ENCODE data around the gene MBD3L5. TPM values are rescaled to one million over a fixed set of nuclear protein-coding genes. Genes with fewer than 3 reads are reported as not detected.

MBD3L5 gene
- total and polyA plus RNA-seq, 9 of the 15 experiments (the other 6 are each of a cell fraction or from before 2014, with no cell fraction given), result not detected

- FAIRE-seq (peak; percentile 86), ATAC-seq (peak; percentile 100), DNase-seq (ENCODE audit: extremely low read depth in 1 of 4, low spot score in 3 of 4) (peak; percentile 94 to 98 (median 96))
- ChIA-PET POLR2A (interaction anchor here (0.6 to 1.7 kb wide), 4 partner anchors 9 to 452 kb away, joined by 3 to 7 read pairs (median 6); no protein-coding TSS in a partner anchor), CTCF (ENCODE audit: low intra/inter-chr PET ratio) (interaction anchor here (0.6 kb wide), 1 partner anchor 56 kb away, joined by 3 read pairs; no protein-coding TSS in a partner anchor)
- intact Hi-C loops (cut with micrococcal nuclease), result no loop called here
- peak within 1 kb of the TSS; percentile 88 to 92 for H3K9ac ChIP-seq (ENCODE audit: insufficient read depth in 1 of 2, low read depth in 2 of 2, low read length in 2 of 2)
- peaks cover 13% of the 10 kb centered on the region for H3K79me2 ChIP-seq (ENCODE audit: control insufficient read depth, insufficient read depth, low read length)
- H3K36me3 ChIP-seq (ENCODE audit: control insufficient read depth, insufficient read depth, low read length), result peaks cover 29% of the 10 kb centered on the region
- 2% methylated on average over 50 of the region's 56 CpGs for whole genome bisulfite sequencing (ENCODE audit: insufficient coverage, low coverage, missing lambda C conversion rate)
- H3K9me1 ChIP-seq (ENCODE audit: control insufficient read depth, insufficient read depth, low read length), result no peaks in the 10 kb centered on the region
- no peaks in the 10 kb centered on the region for H3K9me3 ChIP-seq (replicated peaks; ENCODE audit: control insufficient read depth, insufficient read depth, low read depth, low read length)
- H3K27me3 ChIP-seq (ENCODE audit: control insufficient read depth in 2 of 2, insufficient read depth in 2 of 2, low read length in 2 of 2), result no peaks in the 10 kb centered on the region
- H3K4me3 ChIP-seq, result peak within 1 kb of the TSS; percentile 98
- H2AFZ ChIP-seq (ENCODE audit: low read depth, low read length), result peak within 1 kb of the TSS; percentile 100
- H3K27ac ChIP-seq (ENCODE audit: extremely low read depth, low read depth, low read length), result peak within 1 kb of the TSS; percentile 92
- peak within 1 kb of the TSS; percentile 92 for H3K4me2 ChIP-seq (ENCODE audit: insufficient read depth, low read length)
- no TSS peak for BruUV-seq (replicated peaks)
- no peaks in the 10 kb centered on the region for H4K20me1 ChIP-seq (replicated peaks; ENCODE audit: control insufficient read depth, insufficient read depth, low read length)
- H3K4me1 ChIP-seq (replicated peaks in 1 of 2; ENCODE audit: control insufficient read depth in 2 of 2, insufficient read depth in 2 of 2, low read length in 2 of 2), result peaks cover 3 to 8% of the 10 kb centered on the region in 2 experiments; a peak in 2 of 5 replicates
- in situ Hi-C loops (cut with MboI), result loop anchor here (5.0 kb wide), 1 partner anchor 42 kb away; no protein-coding TSS in a partner anchor
- TF ChIP-seq RREB1 (CRISPR knock-in tag; IDR thresholded peaks at IDR 0.05) (0 out of 2 replicates have a peak, but pooled peaks have one; percentile 28), PHF20 (IDR thresholded peaks at IDR 0.05; ENCODE audit: partially characterized antibody) (peak; percentile 91), USF1 (CRISPR knock-in tag; IDR thresholded peaks at IDR 0.05) (no peak), PYGO2 (tag; IDR thresholded peaks at IDR 0.05) (no peak), NR1H2 (CRISPR knock-in tag; IDR thresholded peaks at IDR 0.05) (no peak), SRSF1 (IDR thresholded peaks at IDR 0.05; ENCODE audit: low read depth, low read length) (no peak), ZNF253 (CRISPR knock-in tag; conservative IDR thresholded peaks at IDR 0.05) (no peak), SP1 (CRISPR knock-in tag; IDR thresholded peaks at IDR 0.05) (peak; percentile 78; the same call in 1 of the 2 replicates), FIP1L1 (IDR thresholded peaks at IDR 0.05; ENCODE audit: low read depth, low read length, poor library complexity, severe bottlenecking) (peak; percentile 30), RBM25 (IDR thresholded peaks at IDR 0.05; ENCODE audit: low read depth, low read length, severe bottlenecking) (no peak), MTF1 (CRISPR knock-in tag; IDR thresholded peaks at IDR 0.05; ENCODE audit: borderline replicate concordance) (no peak), FOSL1 (tag; conservative IDR thresholded peaks at IDR 0.05) (no peak), ZKSCAN8 (CRISPR knock-in tag; IDR thresholded peaks at IDR 0.05) (no peak)
Measured at GRCh38 chr19:7069042-7069903, 38.9 kb downstream of the MBD3L5 start, which contains the start of gene ZNF557. ZNF557 (plus strand) TSS chr19:7069703; CDS start chr19:7075075, 5,372 bp downstream.

Measured in K562 (cell line).